Left kidney (tissue), 8 donors: Measurements from ENCODE around the gene TFAP2B. TPM values are rescaled to one million over a fixed set of nuclear protein-coding genes. Genes with fewer than 3 reads are reported as not detected.
A peak's percentile ranks its signal among the peaks of the same experiment; 100 is the strongest.

Experiments
- DNase-seq: peaks from one replicate; pipeline ENCODE4 v3.0.0-alpha.2; 2013
- long read RNA-seq, 8 donors: transcript quantifications; one replicate each; lab custom pipeline, GENCODE V29; 2026
- polyA plus RNA-seq: library from polyadenylated mRNA; unstranded; fragments of 120-200 nt; gene quantifications from one replicate; pipeline ENCODE4 v1.2.1, GENCODE V29; 2013; ENCODE audit not compliant: insufficient read length

Gene TFAP2B
- 15.3 TPM for polyA plus RNA-seq
- long read RNA-seq, donor 1, full-length matches to known transcripts, result 18 of 23 reads
- long read RNA-seq, donor 1, partial matches to known transcripts, result 0 of 23 reads
- long read RNA-seq, donor 1, other reads (novel, unspliced or antisense), result 5 of 23 reads
- long read RNA-seq, donor 2, partial matches to known transcripts, result 0 of 1 reads
- long read RNA-seq, donor 2, other reads (novel, unspliced or antisense), result 0 of 1 reads
- long read RNA-seq, donor 3, transcript TFAP2B-203 (2 exons, 835 nt), result major isoform, 7 of 7 reads
- long read RNA-seq, donor 3, partial matches to known transcripts, result 0 of 7 reads
- long read RNA-seq, donor 3, other reads (novel, unspliced or antisense), result 0 of 7 reads
- long read RNA-seq, donor 4, result 0 reads
- long read RNA-seq, donor 5, partial matches to known transcripts, result 0 of 12 reads
- long read RNA-seq, donor 5, other reads (novel, unspliced or antisense), result 9 of 12 reads
- long read RNA-seq, donor 6, transcript TFAP2B-203 (2 exons, 835 nt), result major isoform, 18 of 18 reads
- long read RNA-seq, donor 6, partial matches to known transcripts, result 0 of 18 reads
- long read RNA-seq, donor 6, other reads (novel, unspliced or antisense), result 0 of 18 reads
- long read RNA-seq, donor 7, transcript TFAP2B-203 (2 exons, 835 nt), result major isoform, 6 of 15 reads
- long read RNA-seq, donor 7, partial matches to known transcripts, result 9 of 15 reads
- long read RNA-seq, donor 7, other reads (novel, unspliced or antisense), result 0 of 15 reads
- long read RNA-seq, donor 8, partial matches to known transcripts, result 0 of 2 reads
- long read RNA-seq, donor 8, other reads (novel, unspliced or antisense), result 0 of 2 reads

GRCh38 chr6:50818673-50819072 lies at the start of gene TFAP2B:
Gene TFAP2B (plus strand): TSS chr6:50818871. CDS start chr6:50818892, 21 bp downstream.
- no peak for DNase-seq

GRCh38 chr6:50778696-50779095 lies 40.0 kb upstream of the TFAP2B start:
- DNase-seq, result no peak

- no peak for DNase-seq
Observed at GRCh38 chr6:50780382-50780781, 38.3 kb upstream of the TFAP2B start.

GRCh38 chr6:50785921-50786320 lies 32.8 kb upstream of the TFAP2B start:
- DNase-seq, result no peak

- peak; percentile 30 for DNase-seq
Observed at GRCh38 chr6:50791900-50792508, 26.7 kb upstream of the TFAP2B start.

GRCh38 chr6:50792771-50793170 lies 25.9 kb upstream of the TFAP2B start:
- DNase-seq, result no peak

- no peak for DNase-seq
Observed at GRCh38 chr6:50795574-50795973, 23.1 kb upstream of the TFAP2B start.

- no peak for DNase-seq
Observed at GRCh38 chr6:50804283-50804682, 14.4 kb upstream of the TFAP2B start.

GRCh38 chr6:50807035-50807434 lies 11.6 kb upstream of the TFAP2B start:
- DNase-seq, result no peak

- DNase-seq, result no peak
Observed at GRCh38 chr6:50815436-50816114, 3.1 kb upstream of the TFAP2B start.

GRCh38 chr6:50816115-50816675 lies 2.5 kb upstream of the TFAP2B start:
- peak; percentile 85 for DNase-seq

GRCh38 chr6:50816947-50817645 lies 1.6 kb upstream of the TFAP2B start:
- DNase-seq, result no peak

- no peak for DNase-seq
Observed at GRCh38 chr6:50817646-50817950, 1.1 kb upstream of the TFAP2B start.

- no peak for DNase-seq
Observed at GRCh38 chr6:50818020-50818419, 651 bp upstream of the TFAP2B start.

GRCh38 chr6:50819466-50819903 lies 814 bp downstream of the TFAP2B start:
- DNase-seq, result no peak

GRCh38 chr6:50819904-50820868 lies 1.5 kb downstream of the TFAP2B start:
- no peak for DNase-seq

- DNase-seq, result no peak
Observed at GRCh38 chr6:50820869-50821264, 2.2 kb downstream of the TFAP2B start.

GRCh38 chr6:50821441-50822077 lies 2.9 kb downstream of the TFAP2B start:
- DNase-seq, result no peak

- no peak for DNase-seq
Observed at GRCh38 chr6:50822078-50822476, 3.4 kb downstream of the TFAP2B start.
